K562 (cell line): ENCODE results near the gene PPP1R9A.

Experiments used
- CEBPB ChIP-seq: fragments of 450-650 bp; IDR thresholded peaks from 2 replicates; pipeline ENCODE4 v1.6.1; 2016; ENCODE audit warnings: missing genetic modification characterization, missing compliant biosample characterization
- CTCF ChIP-seq, 3 experiments: IDR thresholded peaks in 2 of 3; conservative IDR thresholded peaks in 1 of 3; 2 replicates each; pipeline ENCODE4 v1.5.1; 2011 to 2012; ENCODE audit warnings: low read length in 3 of 3, mild to moderate bottlenecking in 3 of 3, control low read depth in 2 of 3, improper control_type of control experiment in 1 of 3, inconsistent platforms in 1 of 3, low read depth in 1 of 3, mixed read lengths in 1 of 3, moderate library complexity in 1 of 3; ENCODE audit not compliant: insufficient read depth in 2 of 3
- E2F4 ChIP-seq: sonication (generic); formaldehyde crosslinking; IDR thresholded peaks from 2 replicates; pipeline ENCODE4 v1.8.0; 2022; ENCODE audit warnings: mild to moderate bottlenecking, low read depth, missing genetic modification reagents
- ETS2 ChIP-seq: IDR thresholded peaks from 2 replicates; pipeline ENCODE4 v1.6.1; 2016; ENCODE audit warnings: borderline replicate concordance, missing genetic modification characterization, mild to moderate bottlenecking, moderate library complexity, missing compliant biosample characterization; ENCODE audit not compliant: poor library complexity, severe bottlenecking
- HIVEP1 ChIP-seq: fragments of 250-450 bp; sonication (Bioruptor Pico); IDR thresholded peaks from 2 replicates; pipeline ENCODE4 v1.4.0; 2020; ENCODE audit warnings: mild to moderate bottlenecking
- PHB2 ChIP-seq: fragments of 450-650 bp; IDR thresholded peaks from 2 replicates; pipeline ENCODE4 v1.6.1; 2017; ENCODE audit warnings: low read depth
- POLR2AphosphoS2 ChIP-seq: IDR thresholded peaks from 2 replicates; pipeline ENCODE4 v1.6.1; 2012; ENCODE audit warnings: low read length, improper control_type of control experiment
- SAP30 ChIP-seq: fragments of 200-600 bp; sonication (generic); IDR thresholded peaks from 2 replicates; pipeline ENCODE4 v1.6.1; 2012; ENCODE audit warnings: borderline replicate concordance, low read depth, mild to moderate bottlenecking, moderate library complexity, low read length, control low read depth, inconsistent platforms; ENCODE audit not compliant: insufficient read depth, poor library complexity, severe bottlenecking
- SETDB1 ChIP-seq: IDR thresholded peaks from one replicate; pipeline ENCODE4 v1.6.1; 2012; ENCODE audit warnings: low read length, control low read depth, inconsistent platforms
- SMAD1 ChIP-seq: fragments of 150-350 bp; IDR thresholded peaks from 2 replicates; pipeline ENCODE4 v1.6.1; 2014; ENCODE audit warnings: low read length, low read depth; ENCODE audit not compliant: partially characterized antibody
- STAT5B ChIP-seq: fragments of 250-450 bp; sonication (Bioruptor Pico); IDR thresholded peaks from 2 replicates; pipeline ENCODE4 v1.8.0; 2021; ENCODE audit warnings: mild to moderate bottlenecking, inconsistent platforms
- THRB ChIP-seq: fragments of 450-650 bp; formaldehyde crosslinking; conservative IDR thresholded peaks from 2 replicates; pipeline ENCODE4 v1.4.0; 2022; ENCODE audit warnings: mild to moderate bottlenecking, missing genetic modification characterization
- ZNF184 ChIP-seq: sonication (generic); formaldehyde crosslinking; IDR thresholded peaks from 2 replicates; pipeline ENCODE4 v1.5.0; 2020; ENCODE audit warnings: missing genetic modification reagents
- TF ChIP-seq, protein P1 (sequence below), 2 experiments: fragments of 450-650 bp in 1 of 2; IDR thresholded peaks; 2 replicates each; pipeline ENCODE4 v1.6.1; 2011 to 2017; ENCODE audit warnings: low read depth in 2 of 2, antibody characterized with exemption in 1 of 2, borderline replicate concordance in 1 of 2, low read length in 1 of 2, mild to moderate bottlenecking in 1 of 2, mixed read lengths in 1 of 2; ENCODE audit not compliant: control insufficient read depth in 1 of 2

- TF ChIP-seq STAT5B (CRISPR knock-in tag) (no peak), PHB2 (no peak), THRB (CRISPR knock-in tag) (no peak), ETS2 (no peak), SMAD1 (no peak), CEBPB (tag) (no peak), ZNF184 (CRISPR knock-in tag) (no peak), CTCF (IDR thresholded peaks at IDR 0.05 in 2 of 3, conservative IDR thresholded peaks at IDR 0.05 in 1 of 3; ENCODE audit: insufficient read depth in 2 of 3, low read depth in 1 of 3, low read length in 3 of 3) (no peak), E2F4 (CRISPR knock-in tag) (no peak), SAP30 (no peak), POLR2AphosphoS2 (no peak), SETDB1 (no peak), HIVEP1 (CRISPR knock-in tag) (no peak)
- TF ChIP-seq, protein P1, sequence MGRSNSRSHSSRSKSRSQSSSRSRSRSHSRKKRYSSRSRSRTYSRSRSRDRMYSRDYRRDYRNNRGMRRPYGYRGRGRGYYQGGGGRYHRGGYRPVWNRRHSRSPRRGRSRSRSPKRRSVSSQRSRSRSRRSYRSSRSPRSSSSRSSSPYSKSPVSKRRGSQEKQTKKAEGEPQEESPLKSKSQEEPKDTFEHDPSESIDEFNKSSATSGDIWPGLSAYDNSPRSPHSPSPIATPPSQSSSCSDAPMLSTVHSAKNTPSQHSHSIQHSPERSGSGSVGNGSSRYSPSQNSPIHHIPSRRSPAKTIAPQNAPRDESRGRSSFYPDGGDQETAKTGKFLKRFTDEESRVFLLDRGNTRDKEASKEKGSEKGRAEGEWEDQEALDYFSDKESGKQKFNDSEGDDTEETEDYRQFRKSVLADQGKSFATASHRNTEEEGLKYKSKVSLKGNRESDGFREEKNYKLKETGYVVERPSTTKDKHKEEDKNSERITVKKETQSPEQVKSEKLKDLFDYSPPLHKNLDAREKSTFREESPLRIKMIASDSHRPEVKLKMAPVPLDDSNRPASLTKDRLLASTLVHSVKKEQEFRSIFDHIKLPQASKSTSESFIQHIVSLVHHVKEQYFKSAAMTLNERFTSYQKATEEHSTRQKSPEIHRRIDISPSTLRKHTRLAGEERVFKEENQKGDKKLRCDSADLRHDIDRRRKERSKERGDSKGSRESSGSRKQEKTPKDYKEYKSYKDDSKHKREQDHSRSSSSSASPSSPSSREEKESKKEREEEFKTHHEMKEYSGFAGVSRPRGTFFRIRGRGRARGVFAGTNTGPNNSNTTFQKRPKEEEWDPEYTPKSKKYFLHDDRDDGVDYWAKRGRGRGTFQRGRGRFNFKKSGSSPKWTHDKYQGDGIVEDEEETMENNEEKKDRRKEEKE (IDR thresholded peaks at IDR 0.05; ENCODE audit: borderline replicate concordance in 1 of 2, control insufficient read depth in 1 of 2, low read depth in 2 of 2, low read length in 1 of 2): no peak
Measured at GRCh38 chr7:95201727-95202126, 294.3 kb downstream of the PPP1R9A start.
